ENCODE data around the gene SMCO1.
"Not testable (repeated sequence)": the region's sequence is repeated elsewhere in the genome, so short reads cannot be mapped to it uniquely, and the experiment has no call there.

Gene SMCO1

DNA sequence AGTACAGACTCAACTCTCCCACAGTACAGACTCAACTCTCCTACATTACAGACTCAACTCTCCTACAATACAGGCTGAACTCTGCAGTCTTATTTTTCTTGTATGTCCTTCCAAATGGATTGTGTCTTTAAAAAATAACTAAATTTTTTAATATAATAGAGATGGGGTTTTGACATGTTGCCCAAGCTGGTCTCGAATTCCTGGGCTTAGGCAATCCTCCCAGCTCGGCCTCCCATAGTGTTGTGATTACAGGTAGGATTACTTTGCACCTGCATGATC is 51.7 kb downstream of the SMCO1 start:
- TF ChIP-seq, protein P1, sequence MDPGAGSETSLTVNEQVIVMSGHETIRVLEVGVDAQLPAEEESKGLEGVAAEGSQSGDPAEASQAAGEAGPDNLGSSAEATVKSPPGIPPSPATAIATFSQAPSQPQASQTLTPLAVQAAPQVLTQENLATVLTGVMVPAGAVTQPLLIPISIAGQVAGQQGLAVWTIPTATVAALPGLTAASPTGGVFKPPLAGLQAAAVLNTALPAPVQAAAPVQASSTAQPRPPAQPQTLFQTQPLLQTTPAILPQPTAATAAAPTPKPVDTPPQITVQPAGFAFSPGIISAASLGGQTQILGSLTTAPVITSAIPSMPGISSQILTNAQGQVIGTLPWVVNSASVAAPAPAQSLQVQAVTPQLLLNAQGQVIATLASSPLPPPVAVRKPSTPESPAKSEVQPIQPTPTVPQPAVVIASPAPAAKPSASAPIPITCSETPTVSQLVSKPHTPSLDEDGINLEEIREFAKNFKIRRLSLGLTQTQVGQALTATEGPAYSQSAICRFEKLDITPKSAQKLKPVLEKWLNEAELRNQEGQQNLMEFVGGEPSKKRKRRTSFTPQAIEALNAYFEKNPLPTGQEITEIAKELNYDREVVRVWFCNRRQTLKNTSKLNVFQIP (CRISPR knock-in tag; IDR thresholded peaks at IDR 0.05; ENCODE audit: borderline replicate concordance, low read depth), result no peak
- no peak for TF ChIP-seq SNAI2 (CRISPR knock-in tag; IDR thresholded peaks at IDR 0.05)
- no peak for TF ChIP-seq ZFP30 (CRISPR knock-in tag; IDR thresholded peaks at IDR 0.05)
- TF ChIP-seq ZC3H10 (CRISPR knock-in tag; IDR thresholded peaks at IDR 0.05), result no peak
- no peak for TF ChIP-seq RARB (CRISPR knock-in tag; IDR thresholded peaks at IDR 0.05)
- TF ChIP-seq, protein P2, sequence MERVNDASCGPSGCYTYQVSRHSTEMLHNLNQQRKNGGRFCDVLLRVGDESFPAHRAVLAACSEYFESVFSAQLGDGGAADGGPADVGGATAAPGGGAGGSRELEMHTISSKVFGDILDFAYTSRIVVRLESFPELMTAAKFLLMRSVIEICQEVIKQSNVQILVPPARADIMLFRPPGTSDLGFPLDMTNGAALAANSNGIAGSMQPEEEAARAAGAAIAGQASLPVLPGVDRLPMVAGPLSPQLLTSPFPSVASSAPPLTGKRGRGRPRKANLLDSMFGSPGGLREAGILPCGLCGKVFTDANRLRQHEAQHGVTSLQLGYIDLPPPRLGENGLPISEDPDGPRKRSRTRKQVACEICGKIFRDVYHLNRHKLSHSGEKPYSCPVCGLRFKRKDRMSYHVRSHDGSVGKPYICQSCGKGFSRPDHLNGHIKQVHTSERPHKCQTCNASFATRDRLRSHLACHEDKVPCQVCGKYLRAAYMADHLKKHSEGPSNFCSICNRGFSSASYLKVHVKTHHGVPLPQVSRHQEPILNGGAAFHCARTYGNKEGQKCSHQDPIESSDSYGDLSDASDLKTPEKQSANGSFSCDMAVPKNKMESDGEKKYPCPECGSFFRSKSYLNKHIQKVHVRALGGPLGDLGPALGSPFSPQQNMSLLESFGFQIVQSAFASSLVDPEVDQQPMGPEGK (CRISPR knock-in tag; IDR thresholded peaks at IDR 0.05; ENCODE audit: borderline replicate concordance), result no peak
- TF ChIP-seq, protein P3, sequence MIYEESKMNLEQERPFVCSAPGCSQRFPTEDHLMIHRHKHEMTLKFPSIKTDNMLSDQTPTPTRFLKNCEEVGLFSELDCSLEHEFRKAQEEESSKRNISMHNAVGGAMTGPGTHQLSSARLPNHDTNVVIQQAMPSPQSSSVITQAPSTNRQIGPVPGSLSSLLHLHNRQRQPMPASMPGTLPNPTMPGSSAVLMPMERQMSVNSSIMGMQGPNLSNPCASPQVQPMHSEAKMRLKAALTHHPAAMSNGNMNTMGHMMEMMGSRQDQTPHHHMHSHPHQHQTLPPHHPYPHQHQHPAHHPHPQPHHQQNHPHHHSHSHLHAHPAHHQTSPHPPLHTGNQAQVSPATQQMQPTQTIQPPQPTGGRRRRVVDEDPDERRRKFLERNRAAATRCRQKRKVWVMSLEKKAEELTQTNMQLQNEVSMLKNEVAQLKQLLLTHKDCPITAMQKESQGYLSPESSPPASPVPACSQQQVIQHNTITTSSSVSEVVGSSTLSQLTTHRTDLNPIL (CRISPR knock-in tag; IDR thresholded peaks at IDR 0.05; ENCODE audit: low read depth), result no peak
- TF ChIP-seq ARNTL (CRISPR knock-in tag; IDR thresholded peaks at IDR 0.05; ENCODE audit: borderline replicate concordance, low read depth), result no peak
- TF ChIP-seq ZFP3 (CRISPR knock-in tag; IDR thresholded peaks at IDR 0.05), result no peak
- no peak for TF ChIP-seq TOX (CRISPR knock-in tag; IDR thresholded peaks at IDR 0.05; ENCODE audit: borderline replicate concordance)
- no peak for TF ChIP-seq ISL1 (CRISPR knock-in tag; IDR thresholded peaks at IDR 0.05)
- no peak for TF ChIP-seq ZNF70 (CRISPR knock-in tag; IDR thresholded peaks at IDR 0.05)
- no peak for TF ChIP-seq ZNF565 (CRISPR knock-in tag; conservative IDR thresholded peaks at IDR 0.05; ENCODE audit: low read depth)
- TF ChIP-seq, protein P4, sequence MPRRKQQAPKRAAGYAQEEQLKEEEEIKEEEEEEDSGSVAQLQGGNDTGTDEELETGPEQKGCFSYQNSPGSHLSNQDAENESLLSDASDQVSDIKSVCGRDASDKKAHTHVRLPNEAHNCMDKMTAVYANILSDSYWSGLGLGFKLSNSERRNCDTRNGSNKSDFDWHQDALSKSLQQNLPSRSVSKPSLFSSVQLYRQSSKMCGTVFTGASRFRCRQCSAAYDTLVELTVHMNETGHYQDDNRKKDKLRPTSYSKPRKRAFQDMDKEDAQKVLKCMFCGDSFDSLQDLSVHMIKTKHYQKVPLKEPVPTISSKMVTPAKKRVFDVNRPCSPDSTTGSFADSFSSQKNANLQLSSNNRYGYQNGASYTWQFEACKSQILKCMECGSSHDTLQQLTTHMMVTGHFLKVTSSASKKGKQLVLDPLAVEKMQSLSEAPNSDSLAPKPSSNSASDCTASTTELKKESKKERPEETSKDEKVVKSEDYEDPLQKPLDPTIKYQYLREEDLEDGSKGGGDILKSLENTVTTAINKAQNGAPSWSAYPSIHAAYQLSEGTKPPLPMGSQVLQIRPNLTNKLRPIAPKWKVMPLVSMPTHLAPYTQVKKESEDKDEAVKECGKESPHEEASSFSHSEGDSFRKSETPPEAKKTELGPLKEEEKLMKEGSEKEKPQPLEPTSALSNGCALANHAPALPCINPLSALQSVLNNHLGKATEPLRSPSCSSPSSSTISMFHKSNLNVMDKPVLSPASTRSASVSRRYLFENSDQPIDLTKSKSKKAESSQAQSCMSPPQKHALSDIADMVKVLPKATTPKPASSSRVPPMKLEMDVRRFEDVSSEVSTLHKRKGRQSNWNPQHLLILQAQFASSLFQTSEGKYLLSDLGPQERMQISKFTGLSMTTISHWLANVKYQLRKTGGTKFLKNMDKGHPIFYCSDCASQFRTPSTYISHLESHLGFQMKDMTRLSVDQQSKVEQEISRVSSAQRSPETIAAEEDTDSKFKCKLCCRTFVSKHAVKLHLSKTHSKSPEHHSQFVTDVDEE (CRISPR knock-in tag; IDR thresholded peaks at IDR 0.05), result no peak
- TF ChIP-seq TCF4 (CRISPR knock-in tag; IDR thresholded peaks at IDR 0.05; ENCODE audit: borderline replicate concordance), result no peak
- TF ChIP-seq ZNF8 (CRISPR knock-in tag; IDR thresholded peaks at IDR 0.05), result no peak
- TF ChIP-seq, protein P5, sequence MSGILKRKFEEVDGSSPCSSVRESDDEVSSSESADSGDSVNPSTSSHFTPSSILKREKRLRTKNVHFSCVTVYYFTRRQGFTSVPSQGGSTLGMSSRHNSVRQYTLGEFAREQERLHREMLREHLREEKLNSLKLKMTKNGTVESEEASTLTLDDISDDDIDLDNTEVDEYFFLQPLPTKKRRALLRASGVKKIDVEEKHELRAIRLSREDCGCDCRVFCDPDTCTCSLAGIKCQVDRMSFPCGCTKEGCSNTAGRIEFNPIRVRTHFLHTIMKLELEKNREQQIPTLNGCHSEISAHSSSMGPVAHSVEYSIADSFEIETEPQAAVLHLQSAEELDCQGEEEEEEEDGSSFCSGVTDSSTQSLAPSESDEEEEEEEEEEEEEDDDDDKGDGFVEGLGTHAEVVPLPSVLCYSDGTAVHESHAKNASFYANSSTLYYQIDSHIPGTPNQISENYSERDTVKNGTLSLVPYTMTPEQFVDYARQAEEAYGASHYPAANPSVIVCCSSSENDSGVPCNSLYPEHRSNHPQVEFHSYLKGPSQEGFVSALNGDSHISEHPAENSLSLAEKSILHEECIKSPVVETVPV (CRISPR knock-in tag; IDR thresholded peaks at IDR 0.05), result no peak
- TF ChIP-seq CSDC2 (CRISPR knock-in tag; IDR thresholded peaks at IDR 0.05), result no peak
- TF ChIP-seq BACH2 (CRISPR knock-in tag; IDR thresholded peaks at IDR 0.05; ENCODE audit: borderline replicate concordance), result no peak
- TF ChIP-seq ESRRG (CRISPR knock-in tag; IDR thresholded peaks at IDR 0.05), result no peak
- ATAC-seq, result no peak

DNA sequence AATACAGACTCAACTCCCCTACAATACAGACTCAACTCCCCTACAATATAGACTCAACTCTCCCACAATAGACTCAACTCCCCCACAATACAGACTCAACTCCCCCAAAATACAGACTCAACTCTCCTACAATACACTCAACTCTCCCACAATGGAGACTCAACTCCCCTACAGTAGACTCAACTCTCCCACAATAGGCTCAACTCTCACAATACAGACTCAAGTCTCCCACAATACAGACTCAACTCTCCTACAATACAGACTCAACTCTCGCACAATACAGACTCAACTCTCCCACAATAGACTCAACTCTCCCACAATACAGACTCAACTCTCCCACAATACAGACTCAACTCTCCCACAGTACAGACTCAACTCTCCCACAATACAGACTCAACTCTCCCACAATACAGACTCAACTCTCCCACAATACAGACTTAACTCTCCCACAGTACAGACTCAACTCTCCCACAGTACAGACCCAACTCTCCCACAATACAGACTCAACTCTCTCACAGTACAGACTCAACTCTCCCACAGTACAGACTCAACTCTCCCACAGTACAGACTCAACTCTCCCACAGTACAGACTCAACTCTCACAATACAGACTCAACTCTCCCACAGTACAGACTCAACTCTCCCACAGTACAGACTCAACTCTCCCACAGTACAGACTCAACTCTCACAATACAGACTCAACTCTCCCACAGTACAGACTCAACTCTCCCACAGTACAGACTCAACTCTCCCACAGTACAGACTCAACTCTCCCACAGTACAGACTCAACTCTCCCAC is 52.3 kb downstream of the SMCO1 start:
- not testable (repeated sequence) for ATAC-seq

DNA sequence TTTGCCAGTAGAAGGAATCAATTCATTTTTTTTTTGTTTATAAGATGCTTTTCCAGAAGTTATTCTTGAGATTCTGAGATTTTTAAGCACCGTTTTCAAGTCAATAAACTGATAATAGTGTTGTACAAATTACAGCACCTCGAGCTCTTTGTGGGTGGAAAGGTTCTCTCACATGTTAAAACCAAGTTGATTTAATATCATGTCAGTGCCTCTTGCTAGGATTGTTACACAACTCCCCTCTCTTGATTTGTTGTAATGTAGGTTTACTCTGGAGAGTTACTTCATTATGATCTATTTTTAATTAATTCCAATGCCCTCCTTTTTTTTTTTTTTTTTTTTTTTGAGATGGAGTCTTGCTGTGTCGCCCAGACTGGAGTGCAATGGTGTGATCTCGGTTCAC is 57.1 kb downstream of the SMCO1 start:
- no peak for ATAC-seq
- TF ChIP-seq, protein P5 (CRISPR knock-in tag; IDR thresholded peaks at IDR 0.05), result no peak
- TF ChIP-seq PPARA (CRISPR knock-in tag; IDR thresholded peaks at IDR 0.05; ENCODE audit: borderline replicate concordance) (no peak), ZNF565 (CRISPR knock-in tag; conservative IDR thresholded peaks at IDR 0.05; ENCODE audit: low read depth) (no peak), ZFP3 (CRISPR knock-in tag; IDR thresholded peaks at IDR 0.05) (no peak), GLIS3 (CRISPR knock-in tag; IDR thresholded peaks at IDR 0.05) (no peak), OSR1 (CRISPR knock-in tag; IDR thresholded peaks at IDR 0.05) (no peak)
- TF ChIP-seq, protein P4 (CRISPR knock-in tag; IDR thresholded peaks at IDR 0.05), result no peak
- TF ChIP-seq, protein P2 (CRISPR knock-in tag; IDR thresholded peaks at IDR 0.05; ENCODE audit: borderline replicate concordance), result no peak

Data from SK-N-SH treated with all-trans-retinoic acid at 6 μM for 48 hours (cell line).